Superior temporal gyrus (tissue), 1 donor: ENCODE results near the gene MYD88.

Experiments used
- DNase-seq: peaks from one replicate; pipeline ENCODE4 v3.0.0-alpha.2; 2016; ENCODE audit errors: extremely low spot score

Gene MYD88

GRCh38 chr3:38138349-38139190 lies at the start of gene MYD88:
MYD88 (plus strand) TSS chr3:38138661; CDS start chr3:38138701, 40 bp downstream.
- DNase-seq, result no peak

- no peak for DNase-seq
Measured at GRCh38 chr3:38089163-38089562, 49.3 kb upstream of the MYD88 start.

GRCh38 chr3:38090453-38090852 lies 48.0 kb upstream of the MYD88 start:
- DNase-seq, result no peak

- no peak for DNase-seq
Measured at GRCh38 chr3:38094999-38095398, 43.5 kb upstream of the MYD88 start.

- no peak for DNase-seq
Measured at GRCh38 chr3:38095669-38096483, 42.6 kb upstream of the MYD88 start.

- DNase-seq, result peak; percentile 21
Measured at GRCh38 chr3:38097446-38098375, 40.8 kb upstream of the MYD88 start.

- no peak for DNase-seq
Measured at GRCh38 chr3:38098376-38098723, 40.1 kb upstream of the MYD88 start.

GRCh38 chr3:38099518-38099917 lies 38.9 kb upstream of the MYD88 start:
- DNase-seq, result no peak

- no peak for DNase-seq
Measured at GRCh38 chr3:38100498-38100897, 38.0 kb upstream of the MYD88 start.

GRCh38 chr3:38101811-38102443 lies 36.5 kb upstream of the MYD88 start:
- DNase-seq, result no peak

GRCh38 chr3:38102444-38102814 lies 36.0 kb upstream of the MYD88 start:
- no peak for DNase-seq

- DNase-seq, result no peak
Measured at GRCh38 chr3:38105525-38105924, 32.9 kb upstream of the MYD88 start.

- no peak for DNase-seq
Measured at GRCh38 chr3:38107911-38108648, 30.4 kb upstream of the MYD88 start.

GRCh38 chr3:38108649-38109579 lies 29.5 kb upstream of the MYD88 start:
- no peak for DNase-seq

- no peak for DNase-seq
Measured at GRCh38 chr3:38109580-38110313, 28.7 kb upstream of the MYD88 start.

- DNase-seq, result no peak
Measured at GRCh38 chr3:38110314-38111050, 28.0 kb upstream of the MYD88 start.

- no peak for DNase-seq
Measured at GRCh38 chr3:38111201-38111600, 27.3 kb upstream of the MYD88 start.

- DNase-seq, result no peak
Measured at GRCh38 chr3:38111696-38112377, 26.6 kb upstream of the MYD88 start.
